ENCODE data around the gene CBX5.

The CBX5 gene

DNA sequence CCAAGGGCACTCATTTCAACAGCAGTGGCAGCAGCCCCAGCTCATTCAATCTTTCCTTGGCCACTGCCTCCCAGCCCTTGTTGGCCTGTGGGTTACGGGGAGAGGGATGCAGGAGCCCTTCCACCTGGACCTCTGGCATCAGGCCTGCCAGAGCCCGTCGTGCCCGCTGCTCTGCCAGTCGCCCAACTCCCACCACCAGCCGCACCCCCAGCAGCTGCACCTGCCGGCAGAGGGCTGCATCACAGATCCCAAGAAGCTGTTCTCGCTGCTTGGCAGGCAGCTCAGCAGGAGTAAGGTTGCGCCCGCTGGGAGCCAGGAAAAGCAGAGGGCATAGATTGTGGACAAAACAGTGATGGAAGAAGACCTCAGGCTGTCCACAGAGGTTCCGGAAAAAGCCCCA lies 97.8 kb downstream of the CBX5 start:
- FAIRE-seq, result no peak
- no peak for DNase-seq (ENCODE audit: extremely low spot score, insufficient read length, low read depth)
